Mesothelial cell of epicardium (in vitro differentiated cells): ENCODE measurements around the gene MRPS25. TPM values are rescaled to one million over a fixed set of nuclear protein-coding genes. Genes with fewer than 3 reads are reported as not detected.

ENCODE experiments used
- DNase-seq, 2 experiments: peaks; one replicate each; pipeline ENCODE4 v3.0.0; 2021; ENCODE audit warnings: low spot score in 2 of 2; ENCODE audit not compliant: unreplicated experiment in 2 of 2
- H3K27ac Mint-ChIP-seq: 2 replicates; pipeline ENCODE4 v1.8.0; 2021; ENCODE audit warnings: mixed read lengths
- H3K27me3 Mint-ChIP-seq: 2 replicates; pipeline ENCODE4 v1.8.0; 2021; ENCODE audit warnings: low read depth, mixed read lengths
- H3K36me3 Mint-ChIP-seq: 2 replicates; pipeline ENCODE4 v1.8.0; 2021; ENCODE audit warnings: mixed read lengths
- H3K4me1 Mint-ChIP-seq: 2 replicates; pipeline ENCODE4 v1.8.0; 2021; ENCODE audit warnings: mixed read lengths
- H3K4me3 Mint-ChIP-seq: 2 replicates; pipeline ENCODE4 v1.8.0; 2021; ENCODE audit warnings: mild to moderate bottlenecking, moderate library complexity, mixed read lengths
- H3K9me3 Mint-ChIP-seq: 2 replicates; pipeline ENCODE4 v1.8.0; 2021; ENCODE audit warnings: mixed read lengths
- total RNA-seq: library from RNA; stranded (reverse); gene quantifications from 3 replicates; pipeline ENCODE4 v1.2.1, GENCODE V29; 2021
- TF ChIP-seq, protein P1 (sequence below): fragments of 200-600 bp; sonication (generic); IDR thresholded peaks from one replicate; pipeline ENCODE4 v1.5.0; 2021; ENCODE audit warnings: antibody characterized with exemption; ENCODE audit not compliant: unreplicated experiment

The MRPS25 gene
- total RNA-seq, 1 donor from 2014 or later = 70.4 TPM

DNA sequence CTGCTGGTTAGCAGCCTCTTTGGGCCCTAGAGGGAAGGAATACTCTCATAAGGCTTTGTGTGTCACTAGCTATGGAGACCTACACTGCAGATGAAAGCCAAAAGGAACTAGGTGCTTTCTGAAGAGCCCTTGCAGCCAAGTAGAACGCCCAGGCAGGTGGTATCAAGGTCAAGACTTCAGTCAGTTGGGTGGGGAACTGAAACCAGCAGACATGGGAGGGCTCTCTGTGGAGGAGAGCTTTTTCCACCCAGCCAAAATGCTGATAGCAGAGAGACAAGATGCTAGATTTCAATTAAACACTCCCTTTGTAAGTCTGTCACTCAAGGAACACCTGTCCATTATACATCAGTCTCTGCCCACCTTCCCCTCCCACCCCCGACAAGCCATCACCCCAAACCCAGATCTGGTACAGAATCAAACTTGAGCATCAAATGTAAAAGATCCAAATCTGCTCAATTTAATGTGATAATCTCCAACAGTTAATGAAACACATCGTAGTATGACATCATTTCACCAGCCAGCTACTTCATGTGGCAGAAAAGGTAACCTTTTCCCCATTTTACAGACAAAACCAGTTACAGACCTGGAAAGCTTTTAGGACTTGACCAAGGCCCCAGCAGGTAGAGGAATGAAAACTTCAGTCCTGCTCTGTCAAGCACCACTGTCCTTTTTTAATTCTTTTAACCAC, 14.6 kb downstream of the MRPS25 start:
- Mint-ChIP-seq H3K9me3 (no peaks in the 10 kb centered on the region), H3K4me1 (no peaks in the 10 kb centered on the region), H3K27me3 (no peaks in the 10 kb centered on the region), H3K4me3 (no peak overlapping the region), H3K27ac (no peak overlapping the region), H3K36me3 (peaks cover 15% of the 10 kb centered on the region)
- TF ChIP-seq, protein P1, sequence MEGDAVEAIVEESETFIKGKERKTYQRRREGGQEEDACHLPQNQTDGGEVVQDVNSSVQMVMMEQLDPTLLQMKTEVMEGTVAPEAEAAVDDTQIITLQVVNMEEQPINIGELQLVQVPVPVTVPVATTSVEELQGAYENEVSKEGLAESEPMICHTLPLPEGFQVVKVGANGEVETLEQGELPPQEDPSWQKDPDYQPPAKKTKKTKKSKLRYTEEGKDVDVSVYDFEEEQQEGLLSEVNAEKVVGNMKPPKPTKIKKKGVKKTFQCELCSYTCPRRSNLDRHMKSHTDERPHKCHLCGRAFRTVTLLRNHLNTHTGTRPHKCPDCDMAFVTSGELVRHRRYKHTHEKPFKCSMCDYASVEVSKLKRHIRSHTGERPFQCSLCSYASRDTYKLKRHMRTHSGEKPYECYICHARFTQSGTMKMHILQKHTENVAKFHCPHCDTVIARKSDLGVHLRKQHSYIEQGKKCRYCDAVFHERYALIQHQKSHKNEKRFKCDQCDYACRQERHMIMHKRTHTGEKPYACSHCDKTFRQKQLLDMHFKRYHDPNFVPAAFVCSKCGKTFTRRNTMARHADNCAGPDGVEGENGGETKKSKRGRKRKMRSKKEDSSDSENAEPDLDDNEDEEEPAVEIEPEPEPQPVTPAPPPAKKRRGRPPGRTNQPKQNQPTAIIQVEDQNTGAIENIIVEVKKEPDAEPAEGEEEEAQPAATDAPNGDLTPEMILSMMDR = no peak
- no peak for DNase-seq

DNA sequence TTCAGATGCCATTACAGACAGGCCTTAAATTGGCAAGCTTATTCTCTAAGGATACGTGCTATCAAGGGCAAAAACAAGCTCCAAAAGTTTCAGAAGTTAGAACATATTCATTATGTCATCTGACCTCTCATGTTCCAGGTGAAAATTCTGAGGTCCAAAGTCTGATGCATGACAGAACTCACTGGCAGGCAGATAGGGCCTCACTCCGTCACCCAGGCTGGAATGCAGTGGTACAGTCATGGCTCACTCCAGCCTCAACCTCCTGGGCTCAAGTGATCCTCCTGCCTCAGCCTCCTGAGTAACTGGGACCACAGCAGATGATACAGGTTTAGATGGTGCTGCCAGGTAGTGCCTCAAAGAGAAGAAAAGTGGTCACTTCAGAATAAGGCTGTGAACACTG, 15.5 kb downstream of the MRPS25 start:
- TF ChIP-seq, protein P1 = no peak
- Mint-ChIP-seq H3K9me3 (no peaks in the 10 kb centered on the region), H3K27me3 (no peaks in the 10 kb centered on the region), H3K4me3 (no peak overlapping the region), H3K36me3 (peaks cover 15% of the 10 kb centered on the region), H3K27ac (no peak overlapping the region), H3K4me1 (no peaks in the 10 kb centered on the region)
- no peak for DNase-seq

DNA sequence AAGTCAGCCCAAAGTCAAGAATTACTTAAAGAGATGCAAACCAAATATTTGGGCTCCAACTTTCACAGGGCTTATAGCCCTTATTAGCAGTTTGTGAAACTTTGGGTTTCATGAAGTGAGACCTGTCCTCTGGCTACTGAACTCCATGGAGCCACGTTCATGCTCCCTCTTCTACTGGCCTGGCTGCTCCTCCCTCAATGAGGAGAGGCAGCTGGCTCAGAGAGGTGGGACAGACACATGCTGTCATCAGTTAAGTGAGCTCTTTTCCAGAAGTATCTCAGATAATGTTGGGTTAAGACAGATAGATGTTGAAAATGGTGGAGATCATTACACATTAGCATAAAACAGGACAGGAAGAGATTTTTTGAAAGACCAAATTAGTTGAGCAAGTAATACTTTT, 19.4 kb downstream of the MRPS25 start:
- Mint-ChIP-seq H3K9me3 (no peaks in the 10 kb centered on the region), H3K27me3 (no peaks in the 10 kb centered on the region), H3K27ac (no peak overlapping the region), H3K4me1 (peaks cover 9% of the 10 kb centered on the region), H3K36me3 (peaks cover 23% of the 10 kb centered on the region), H3K4me3 (no peak overlapping the region)
- TF ChIP-seq, protein P1 = no peak
- no peak for DNase-seq

DNA sequence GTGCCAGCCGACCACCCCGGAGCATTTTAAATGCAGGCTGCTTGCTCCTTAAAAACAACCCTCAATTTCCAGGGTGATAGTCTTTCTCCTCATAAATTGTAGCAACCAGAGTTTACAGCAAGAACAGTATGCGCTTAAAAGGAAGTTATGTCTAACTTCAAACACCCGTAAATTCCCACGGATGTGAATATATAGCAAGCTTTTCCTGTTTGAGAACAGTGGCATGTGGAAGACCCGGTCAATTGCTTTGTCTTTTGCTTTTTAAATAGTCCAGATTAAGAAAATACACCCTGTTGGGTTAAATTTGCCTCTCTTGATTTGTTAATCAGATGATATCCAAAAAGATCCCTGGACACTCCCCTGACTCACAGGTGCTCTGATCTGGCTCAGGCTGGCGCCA, 20.8 kb downstream of the MRPS25 start:
- H3K36me3 Mint-ChIP-seq = peaks cover 23% of the 10 kb centered on the region

DNA sequence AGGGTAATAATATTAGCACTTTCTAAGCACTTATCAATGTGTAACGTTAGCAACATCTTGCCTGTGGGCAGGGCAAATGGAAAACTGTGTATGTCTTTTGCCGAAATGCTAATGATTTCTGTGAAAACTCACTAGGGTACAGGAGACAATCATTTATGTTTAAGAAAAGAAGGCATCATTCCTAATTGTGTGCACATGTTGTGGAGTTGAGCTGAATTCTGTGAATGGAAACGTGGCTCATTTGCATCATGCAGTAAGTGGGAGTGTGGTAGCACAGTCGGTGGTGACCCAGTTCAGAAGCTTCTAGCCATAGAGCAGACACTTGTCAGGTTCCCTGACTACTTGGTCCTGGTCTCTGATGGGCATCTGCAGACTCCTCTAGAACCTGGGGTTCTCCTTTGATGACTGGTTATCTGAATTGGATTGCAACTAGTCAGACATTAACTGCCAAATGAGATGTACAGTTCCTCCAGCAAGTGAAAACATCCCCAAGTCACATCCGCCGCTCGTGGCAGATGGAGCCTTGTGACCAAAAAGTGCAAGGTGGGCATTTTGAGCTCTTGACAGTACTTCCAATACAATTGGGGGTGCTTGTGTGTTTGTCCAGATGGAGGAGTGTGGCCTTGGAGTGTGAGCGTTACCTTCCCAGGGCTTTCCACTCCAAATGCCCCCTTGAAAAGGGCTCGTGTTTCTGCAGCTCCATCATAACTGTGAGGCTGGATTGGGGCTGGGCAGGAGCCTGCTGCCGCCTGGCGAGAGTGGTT, 21.5 kb downstream of the MRPS25 start:
- no peak overlapping the region for H3K4me3 Mint-ChIP-seq
- peaks cover 23% of the 10 kb centered on the region for H3K36me3 Mint-ChIP-seq
- DNase-seq = no peak
- H3K27me3 Mint-ChIP-seq = no peaks in the 10 kb centered on the region
- H3K27ac Mint-ChIP-seq = no peak overlapping the region
- peaks cover 9% of the 10 kb centered on the region for H3K4me1 Mint-ChIP-seq
- H3K9me3 Mint-ChIP-seq = no peaks in the 10 kb centered on the region
- TF ChIP-seq, protein P1 = no peak

More for the DNA sequence above, 20.8 kb downstream of the MRPS25 start:
- no peak for DNase-seq
- no peak overlapping the region for H3K27ac Mint-ChIP-seq
- H3K4me1 Mint-ChIP-seq = peaks cover 9% of the 10 kb centered on the region
- H3K9me3 Mint-ChIP-seq = no peaks in the 10 kb centered on the region
- no peaks in the 10 kb centered on the region for H3K27me3 Mint-ChIP-seq
- H3K4me3 Mint-ChIP-seq = no peak overlapping the region
- TF ChIP-seq, protein P1 = no peak
